Panc1 (cell line): ENCODE data around the gene SLAMF1. TPM values are rescaled to one million over a fixed set of nuclear protein-coding genes. Genes with fewer than 3 reads are reported as not detected.

ENCODE experiments used
- ATAC-seq: fragments of 200-7000 bp; cut with Tn5 transposase; 2 replicates; pipeline ENCODE4 v1.9.1; 2020; ENCODE audit warnings: mild to moderate bottlenecking, moderate library complexity
- BruUV-seq: library from RNA; stranded (reverse); fragments of 400-500 nt; replicated peaks from 2 replicates; lab custom pipeline; 2021; lab: Mats Ljungman, UMichigan
- CTCF ChIA-PET: fragments of 300-600 bp; sonication (Branson Sonifier 250); formaldehyde crosslinking; loops from one replicate; lab custom pipeline; 2022; ENCODE audit warnings: antibody characterized with exemption; lab: Charles Lee
- POLR2A ChIA-PET: fragments of 300-600 bp; sonication (Branson Sonifier 250); formaldehyde crosslinking; loops from one replicate; lab custom pipeline; 2022; ENCODE audit warnings: antibody characterized with exemption; lab: Charles Lee
- DNase-seq: peaks from one replicate; pipeline ENCODE4 v3.0.0-alpha.2; 2010; ENCODE audit warnings: low read depth, low spot score
- H3K27ac ChIP-seq: 2 replicates; pipeline ENCODE4 v1.5.1; 2011; ENCODE audit warnings: mild to moderate bottlenecking, low read length, inconsistent platforms
- H3K27me3 ChIP-seq: fragments of 200-500 bp; sonication (Bioruptor generic); 2 replicates; pipeline ENCODE4 v1.6.0; 2014; ENCODE audit warnings: low read length, inconsistent platforms; ENCODE audit not compliant: control insufficient read depth, insufficient read depth
- H3K36me3 ChIP-seq: fragments of 200-500 bp; sonication (Bioruptor generic); 2 replicates; pipeline ENCODE4 v1.5.1; 2014; ENCODE audit warnings: inconsistent platforms, mild to moderate bottlenecking, low read length, moderate library complexity; ENCODE audit not compliant: control insufficient read depth, insufficient read depth
- H3K4me1 ChIP-seq: 2 replicates; pipeline ENCODE4 v1.5.1; 2011; ENCODE audit warnings: inconsistent platforms, mild to moderate bottlenecking, low read length, moderate library complexity; ENCODE audit not compliant: control insufficient read depth, insufficient read depth
- H3K4me3 ChIP-seq, 2 experiments: 2 replicates each; pipeline ENCODE4 v1.5.1; 2011 to 2012; ENCODE audit warnings: low read depth in 2 of 2, low read length in 2 of 2, mild to moderate bottlenecking in 2 of 2, inconsistent platforms in 1 of 2, moderate library complexity in 1 of 2
- H3K9me3 ChIP-seq: fragments of 200-500 bp; sonication (Bioruptor generic); 2 replicates; pipeline ENCODE4 v1.5.1; 2014; ENCODE audit warnings: low read depth, mild to moderate bottlenecking, inconsistent platforms, low read length, moderate library complexity; ENCODE audit not compliant: control insufficient read depth, insufficient read depth
- POLR2AphosphoS5 ChIP-seq: IDR thresholded peaks from 2 replicates; pipeline ENCODE4 v1.6.1; 2012; ENCODE audit warnings: mild to moderate bottlenecking, low read depth, low read length, moderate library complexity
- REST ChIP-seq, 2 experiments: IDR thresholded peaks; 2 replicates each; pipeline ENCODE4 v1.6.1; 2011 to 2012; ENCODE audit warnings: low read depth in 2 of 2, control low read depth in 1 of 2, low read length in 1 of 2, mild to moderate bottlenecking in 1 of 2, moderate library complexity in 1 of 2; ENCODE audit not compliant: insufficient read depth in 1 of 2
- SIN3A ChIP-seq: IDR thresholded peaks from 2 replicates; pipeline ENCODE4 v1.6.1; 2012; ENCODE audit warnings: low read depth, mild to moderate bottlenecking, low read length, moderate library complexity, borderline replicate concordance; ENCODE audit not compliant: insufficient read depth
- TCF7L2 ChIP-seq: IDR thresholded peaks from 2 replicates; pipeline ENCODE4 v1.6.1; 2011; ENCODE audit warnings: mild to moderate bottlenecking, low read depth, low read length, inconsistent platforms
- in situ Hi-C: cut with HindIII; loops from 2 replicates; pipeline ENCODE4 v1.10.0; 2016; ENCODE audit warnings: low sequenced_read_pairs, low pct_unique_long_range_greater_than_20kb
- intact Hi-C: fragments of 100-400 bp; cut with micrococcal nuclease; formaldehyde crosslinking; loops from one replicate; pipeline ENCODE4 v1.10.0; 2022; ENCODE audit not compliant: unreplicated experiment
- total RNA-seq: library from RNA; stranded (reverse); gene quantifications from one replicate; pipeline ENCODE4 v1.2.1, GENCODE V29; 2021; ENCODE audit not compliant: unreplicated experiment
- TF ChIP-seq, protein P1 (sequence below): fragments of 450-650 bp; IDR thresholded peaks from 2 replicates; pipeline ENCODE4 v1.5.1; 2017; ENCODE audit warnings: mild to moderate bottlenecking

The SLAMF1 gene
- total RNA-seq, 1 experiment from 2014 or later: not detected

- H3K27me3 ChIP-seq: peaks cover 3% of the 10 kb centered on the region
- CTCF ChIA-PET: no interaction called here
- intact Hi-C loops (no loop called here), in situ Hi-C loops (no loop called here)
- DNase-seq (no peak), ATAC-seq (no peak)
- no peaks in the 10 kb centered on the region for H3K36me3 ChIP-seq
- BruUV-seq: no TSS peak
- no peaks in the 10 kb centered on the region for H3K4me1 ChIP-seq
- no peaks in the 10 kb centered on the region for H3K9me3 ChIP-seq
- POLR2A ChIA-PET: interaction anchor here (0.7 kb wide), 1 partner anchor 181 kb away, joined by 3 read pairs; no protein-coding TSS in a partner anchor
- TF ChIP-seq TCF7L2 (no peak), POLR2AphosphoS5 (no peak), REST (IDR thresholded peaks at IDR 0.05; ENCODE audit: insufficient read depth in 1 of 2, low read depth in 2 of 2, low read length in 1 of 2) (no peak), SIN3A (no peak)
- TF ChIP-seq, protein P1, sequence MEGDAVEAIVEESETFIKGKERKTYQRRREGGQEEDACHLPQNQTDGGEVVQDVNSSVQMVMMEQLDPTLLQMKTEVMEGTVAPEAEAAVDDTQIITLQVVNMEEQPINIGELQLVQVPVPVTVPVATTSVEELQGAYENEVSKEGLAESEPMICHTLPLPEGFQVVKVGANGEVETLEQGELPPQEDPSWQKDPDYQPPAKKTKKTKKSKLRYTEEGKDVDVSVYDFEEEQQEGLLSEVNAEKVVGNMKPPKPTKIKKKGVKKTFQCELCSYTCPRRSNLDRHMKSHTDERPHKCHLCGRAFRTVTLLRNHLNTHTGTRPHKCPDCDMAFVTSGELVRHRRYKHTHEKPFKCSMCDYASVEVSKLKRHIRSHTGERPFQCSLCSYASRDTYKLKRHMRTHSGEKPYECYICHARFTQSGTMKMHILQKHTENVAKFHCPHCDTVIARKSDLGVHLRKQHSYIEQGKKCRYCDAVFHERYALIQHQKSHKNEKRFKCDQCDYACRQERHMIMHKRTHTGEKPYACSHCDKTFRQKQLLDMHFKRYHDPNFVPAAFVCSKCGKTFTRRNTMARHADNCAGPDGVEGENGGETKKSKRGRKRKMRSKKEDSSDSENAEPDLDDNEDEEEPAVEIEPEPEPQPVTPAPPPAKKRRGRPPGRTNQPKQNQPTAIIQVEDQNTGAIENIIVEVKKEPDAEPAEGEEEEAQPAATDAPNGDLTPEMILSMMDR: no peak
- H3K4me3 ChIP-seq: no peak overlapping the region
- no peak overlapping the region for H3K27ac ChIP-seq
Measured at GRCh38 chr1:160620942-160621632, 25.8 kb downstream of the SLAMF1 start.

GRCh38 chr1:160619742-160620277 is 27.0 kb downstream of the SLAMF1 start:
- intact Hi-C loops: no loop called here

More at GRCh38 chr1:160619742-160620277, 27.0 kb downstream of the SLAMF1 start:
- DNase-seq (no peak), ATAC-seq (no peak)
- POLR2A ChIA-PET: no interaction called here
- no TSS peak for BruUV-seq
- in situ Hi-C loops: no loop called here
- Histone ChIP-seq H3K4me3 (no peak overlapping the region), H3K9me3 (no peaks in the 10 kb centered on the region), H3K4me1 (no peaks in the 10 kb centered on the region), H3K27ac (no peak overlapping the region), H3K27me3 (peaks cover 3% of the 10 kb centered on the region), H3K36me3 (no peaks in the 10 kb centered on the region)
- TF ChIP-seq REST (IDR thresholded peaks at IDR 0.05; ENCODE audit: insufficient read depth in 1 of 2, low read depth in 2 of 2, low read length in 1 of 2) (no peak), SIN3A (no peak), TCF7L2 (no peak), POLR2AphosphoS5 (no peak)
- TF ChIP-seq, protein P1: no peak
- CTCF ChIA-PET: interaction anchor here (0.6 kb wide), 1 partner anchor 258 kb away, joined by 3 read pairs; no protein-coding TSS in a partner anchor
